ENCODE measurements around the gene MAP6.

Gene MAP6

DNA sequence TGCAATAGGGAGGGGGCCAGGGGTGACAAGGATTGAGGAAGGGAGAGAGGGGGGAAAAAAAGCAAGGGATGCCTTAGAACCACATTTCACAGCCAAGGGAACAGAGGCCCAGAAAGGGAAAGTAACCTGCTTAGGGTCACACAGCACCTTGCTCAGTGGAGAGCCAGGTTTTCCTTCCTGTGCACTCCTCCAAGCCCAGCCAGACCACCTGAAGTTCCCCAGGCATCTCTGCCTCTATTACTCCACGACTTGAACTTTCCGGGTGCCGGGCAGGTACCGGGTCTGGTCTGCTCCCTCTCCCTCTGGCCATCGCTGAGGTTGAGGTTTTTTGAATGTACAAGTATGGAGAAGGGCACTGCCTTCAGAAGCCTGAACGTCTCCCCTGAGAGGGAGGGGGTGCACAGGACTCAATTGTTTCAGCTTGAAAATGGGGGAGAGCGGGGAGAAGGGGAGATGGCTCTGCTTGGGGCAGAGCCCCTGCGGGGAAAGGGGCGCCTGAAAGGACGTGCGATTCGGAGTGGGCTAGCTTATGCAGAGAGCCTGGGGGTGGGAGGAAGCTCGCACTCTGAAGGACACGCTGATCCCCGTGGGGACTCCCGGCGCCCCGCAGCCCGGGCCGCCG lies 107.3 kb downstream of the MAP6 start:
- TF ChIP-seq, protein P1, sequence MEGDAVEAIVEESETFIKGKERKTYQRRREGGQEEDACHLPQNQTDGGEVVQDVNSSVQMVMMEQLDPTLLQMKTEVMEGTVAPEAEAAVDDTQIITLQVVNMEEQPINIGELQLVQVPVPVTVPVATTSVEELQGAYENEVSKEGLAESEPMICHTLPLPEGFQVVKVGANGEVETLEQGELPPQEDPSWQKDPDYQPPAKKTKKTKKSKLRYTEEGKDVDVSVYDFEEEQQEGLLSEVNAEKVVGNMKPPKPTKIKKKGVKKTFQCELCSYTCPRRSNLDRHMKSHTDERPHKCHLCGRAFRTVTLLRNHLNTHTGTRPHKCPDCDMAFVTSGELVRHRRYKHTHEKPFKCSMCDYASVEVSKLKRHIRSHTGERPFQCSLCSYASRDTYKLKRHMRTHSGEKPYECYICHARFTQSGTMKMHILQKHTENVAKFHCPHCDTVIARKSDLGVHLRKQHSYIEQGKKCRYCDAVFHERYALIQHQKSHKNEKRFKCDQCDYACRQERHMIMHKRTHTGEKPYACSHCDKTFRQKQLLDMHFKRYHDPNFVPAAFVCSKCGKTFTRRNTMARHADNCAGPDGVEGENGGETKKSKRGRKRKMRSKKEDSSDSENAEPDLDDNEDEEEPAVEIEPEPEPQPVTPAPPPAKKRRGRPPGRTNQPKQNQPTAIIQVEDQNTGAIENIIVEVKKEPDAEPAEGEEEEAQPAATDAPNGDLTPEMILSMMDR (IDR thresholded peaks at IDR 0.05; ENCODE audit: control extremely low read depth, extremely low read depth, low read depth, missing control alignments), result no peak
- no peak for DNase-seq (ENCODE audit: extremely low spot score)
- POLR2A ChIA-PET, result interaction anchor here (0.6 to 1.3 kb wide), 2 partner anchors 7 to 136 kb away, joined by 3 to 4 read pairs; no protein-coding TSS in a partner anchor
- CTCF ChIA-PET, result interaction anchor here (1.0 to 2.1 kb wide), 4 partner anchors 15 to 36 kb away, joined by 3 to 5 read pairs (median 4); no protein-coding TSS in a partner anchor

DNA sequence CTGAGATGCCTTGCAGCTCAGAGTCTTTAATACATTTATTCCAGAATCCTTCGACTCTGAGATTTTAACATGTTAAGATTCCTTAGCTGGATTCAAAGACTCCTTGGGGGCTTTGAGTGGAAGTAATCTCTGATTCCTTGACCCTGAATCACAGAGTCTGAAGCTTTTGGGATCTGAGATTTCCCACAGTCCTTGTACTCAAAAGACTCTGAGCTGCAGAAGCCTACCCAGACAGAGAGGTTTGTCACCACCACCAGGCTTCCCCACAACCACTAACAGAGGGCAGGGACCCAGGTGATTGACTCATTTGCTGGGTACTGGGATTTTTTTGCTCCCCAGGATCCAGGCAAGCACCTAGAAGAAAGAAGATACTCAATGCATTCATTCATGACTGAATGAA lies 108.2 kb downstream of the MAP6 start:
- POLR2A ChIA-PET, result no interaction called here
- CTCF ChIA-PET, result interaction anchor here (1.0 to 2.1 kb wide), 6 partner anchors 9 to 152 kb away, joined by 3 to 5 read pairs (median 4); no protein-coding TSS in a partner anchor
- DNase-seq (ENCODE audit: extremely low spot score), result no peak

DNA sequence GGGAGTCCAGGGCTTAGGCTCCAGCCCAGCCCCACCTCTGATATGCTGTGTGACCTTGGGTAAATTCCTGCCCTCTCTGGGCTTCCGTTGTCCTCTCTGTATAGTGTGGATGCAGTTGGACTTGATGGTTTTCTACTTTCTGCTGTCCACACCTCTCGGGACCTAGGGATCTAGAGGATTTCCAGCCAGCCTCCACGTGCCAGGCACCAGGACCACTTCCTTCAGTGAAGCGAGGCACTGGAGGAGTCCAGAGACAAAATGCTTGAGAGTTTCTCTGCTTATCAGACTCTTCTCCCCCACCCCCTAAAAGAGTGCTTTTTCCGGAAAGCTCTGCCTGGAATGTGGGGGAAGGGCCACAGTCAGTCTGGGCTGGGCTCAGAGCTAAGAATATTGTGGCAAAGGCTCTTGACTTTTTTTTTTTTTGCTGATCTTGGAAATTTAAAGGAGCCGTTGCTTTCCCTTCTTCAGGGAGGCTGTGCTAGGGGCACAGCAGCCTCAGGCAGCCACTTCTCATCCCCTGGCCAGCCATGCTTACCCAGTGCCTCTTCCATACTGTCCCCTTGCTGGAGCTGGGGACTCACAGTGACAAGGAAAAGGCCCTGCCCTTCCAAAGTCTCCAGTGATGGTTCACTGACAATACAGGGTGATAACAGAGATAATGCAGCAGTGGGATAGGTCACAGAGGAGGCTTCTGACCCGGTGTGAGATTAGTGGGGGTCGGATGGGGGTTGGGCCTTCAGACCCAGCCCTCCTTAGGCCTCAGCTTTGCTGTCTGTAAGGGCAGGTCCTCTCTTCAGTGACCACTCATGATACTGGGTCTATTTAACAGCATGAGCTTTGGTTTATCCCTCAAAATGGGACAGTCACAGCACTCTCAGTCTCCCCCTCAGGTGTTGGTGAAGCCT lies 109.6 kb downstream of the MAP6 start:
- POLR2A ChIA-PET, result interaction anchor here (0.7 kb wide), 1 partner anchor 677 kb away, joined by 3 read pairs; no protein-coding TSS in a partner anchor
- CTCF ChIA-PET, result interaction anchor here (1.0 to 2.0 kb wide), 7 partner anchors 10 to 114 kb away, joined by 3 to 5 read pairs (median 3); no protein-coding TSS in a partner anchor

More for the DNA sequence above, 108.2 kb downstream of the MAP6 start:
- TF ChIP-seq, protein P1 (IDR thresholded peaks at IDR 0.05; ENCODE audit: control extremely low read depth, extremely low read depth, low read depth, missing control alignments), result no peak

DNA sequence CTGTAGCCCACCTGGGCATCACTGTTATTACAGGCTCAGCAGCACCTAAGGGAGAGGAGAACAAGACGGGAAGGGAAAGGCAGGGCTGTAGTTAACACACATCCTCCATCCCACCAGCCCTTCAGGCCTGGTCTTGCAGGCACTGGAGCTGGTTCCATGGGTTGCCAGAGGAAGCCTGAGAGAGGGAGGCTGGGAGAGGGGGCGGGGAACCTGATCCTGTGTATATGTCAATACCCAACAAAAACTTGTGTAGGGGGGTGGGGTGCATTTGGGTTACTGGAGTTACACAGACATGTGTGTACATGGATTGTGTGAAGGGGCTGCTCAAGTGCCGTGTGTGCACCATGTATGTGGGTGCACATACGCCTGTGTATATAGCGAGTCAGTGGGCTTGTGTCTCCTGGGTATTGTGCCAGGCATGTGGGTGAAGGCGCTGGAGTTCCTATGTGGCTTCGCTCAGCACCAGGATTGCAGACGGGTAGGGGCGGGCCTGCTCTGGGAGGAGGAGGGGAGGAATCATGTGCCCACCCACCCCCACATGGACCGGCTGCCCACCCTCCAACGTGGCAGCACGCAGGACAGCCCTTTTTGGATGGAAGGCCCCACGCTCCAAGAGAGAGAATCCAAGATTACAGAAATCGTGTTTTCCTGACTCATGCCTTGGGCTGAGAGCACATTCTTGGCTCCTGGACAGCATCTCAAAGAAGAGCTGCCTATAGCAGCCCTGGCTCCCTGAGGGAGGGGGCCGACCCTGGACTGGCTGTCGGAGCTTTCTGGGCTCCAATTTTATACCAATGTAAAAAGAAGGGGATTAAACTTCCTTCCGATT lies 111.0 kb downstream of the MAP6 start:
- CTCF ChIA-PET, result interaction anchor here (1.0 kb wide), 1 partner anchor 11 kb away, joined by 3 read pairs; no protein-coding TSS in a partner anchor
- TF ChIP-seq, protein P1 (IDR thresholded peaks at IDR 0.05; ENCODE audit: control extremely low read depth, extremely low read depth, low read depth, missing control alignments), result no peak
- POLR2A ChIA-PET, result no interaction called here
- DNase-seq (ENCODE audit: extremely low spot score), result no peak

More for the DNA sequence above, 109.6 kb downstream of the MAP6 start:
- TF ChIP-seq, protein P1 (IDR thresholded peaks at IDR 0.05; ENCODE audit: control extremely low read depth, extremely low read depth, low read depth, missing control alignments), result no peak
- no peak for DNase-seq (ENCODE audit: extremely low spot score)

DNA sequence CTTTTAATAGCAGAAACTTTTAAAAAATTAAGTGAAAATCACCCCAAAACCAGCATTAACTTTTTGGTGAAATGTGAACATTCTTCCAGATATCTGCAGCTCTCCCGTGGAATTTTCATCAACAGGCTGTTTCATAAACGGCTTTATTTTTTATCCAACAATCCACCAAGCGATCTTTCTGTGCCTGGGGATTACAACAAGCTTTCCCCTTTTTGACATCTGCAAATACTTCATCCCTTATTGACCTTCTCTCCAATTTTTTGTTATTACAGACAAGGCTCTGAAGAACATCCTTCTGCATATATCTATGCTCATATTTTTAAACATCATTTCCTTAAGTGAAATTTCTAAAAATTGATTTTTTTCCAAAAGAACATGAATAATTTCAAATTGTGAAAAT lies 112.6 kb downstream of the MAP6 start:
- ChIA-PET CTCF (no interaction called here), POLR2A (no interaction called here)
- DNase-seq (ENCODE audit: extremely low spot score), result no peak
- TF ChIP-seq, protein P1 (IDR thresholded peaks at IDR 0.05; ENCODE audit: control extremely low read depth, extremely low read depth, low read depth, missing control alignments), result no peak

Data from GM10248 (cell line).